Liver (tissue), 3 donors: Measurements from ENCODE around the gene PROKR1.

Source experiments
- TAF1 ChIP-seq: conservative IDR thresholded peaks from 2 replicates; pipeline ENCODE4 v1.6.1; 2016; ENCODE audit warnings: antibody characterized with exemption, mild to moderate bottlenecking
- ZBTB33 ChIP-seq: IDR thresholded peaks from 2 replicates; pipeline ENCODE4 v1.6.1; 2016; ENCODE audit warnings: antibody characterized with exemption
- TF ChIP-seq, protein P1 (sequence below): fragments of 150-350 bp; IDR thresholded peaks from 2 replicates; pipeline ENCODE4 v1.5.1; 2017; ENCODE audit warnings: improper control_type of control experiment, low read depth, low read length; ENCODE audit not compliant: missing input control
- TF ChIP-seq, protein P2 (sequence below): IDR thresholded peaks from 2 replicates; pipeline ENCODE4 v1.6.1; 2016; ENCODE audit warnings: antibody characterized with exemption, mild to moderate bottlenecking
- donor health status: healthy.
- donor health status: healthy.

DNA sequence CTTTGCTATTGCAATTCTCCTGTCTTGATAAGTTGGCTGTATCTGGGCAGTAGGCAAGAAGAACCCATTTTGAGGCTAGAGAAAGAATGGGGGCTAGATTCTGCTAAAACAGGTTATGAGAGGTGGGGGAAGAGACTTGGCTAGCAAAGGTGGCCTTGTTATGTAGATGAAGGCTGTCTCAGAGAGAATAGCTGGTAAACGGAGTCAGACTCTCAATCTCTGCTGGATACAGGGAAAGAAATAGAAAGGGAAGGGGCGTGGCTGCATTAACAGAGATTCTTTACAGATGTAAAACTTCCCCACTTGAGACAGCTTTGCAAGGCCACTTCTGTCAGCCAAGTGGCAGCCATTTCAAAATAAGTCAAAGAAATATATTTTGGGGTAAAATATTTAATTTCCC, 53.2 kb downstream of the PROKR1 start:
- TF ChIP-seq, protein P1, sequence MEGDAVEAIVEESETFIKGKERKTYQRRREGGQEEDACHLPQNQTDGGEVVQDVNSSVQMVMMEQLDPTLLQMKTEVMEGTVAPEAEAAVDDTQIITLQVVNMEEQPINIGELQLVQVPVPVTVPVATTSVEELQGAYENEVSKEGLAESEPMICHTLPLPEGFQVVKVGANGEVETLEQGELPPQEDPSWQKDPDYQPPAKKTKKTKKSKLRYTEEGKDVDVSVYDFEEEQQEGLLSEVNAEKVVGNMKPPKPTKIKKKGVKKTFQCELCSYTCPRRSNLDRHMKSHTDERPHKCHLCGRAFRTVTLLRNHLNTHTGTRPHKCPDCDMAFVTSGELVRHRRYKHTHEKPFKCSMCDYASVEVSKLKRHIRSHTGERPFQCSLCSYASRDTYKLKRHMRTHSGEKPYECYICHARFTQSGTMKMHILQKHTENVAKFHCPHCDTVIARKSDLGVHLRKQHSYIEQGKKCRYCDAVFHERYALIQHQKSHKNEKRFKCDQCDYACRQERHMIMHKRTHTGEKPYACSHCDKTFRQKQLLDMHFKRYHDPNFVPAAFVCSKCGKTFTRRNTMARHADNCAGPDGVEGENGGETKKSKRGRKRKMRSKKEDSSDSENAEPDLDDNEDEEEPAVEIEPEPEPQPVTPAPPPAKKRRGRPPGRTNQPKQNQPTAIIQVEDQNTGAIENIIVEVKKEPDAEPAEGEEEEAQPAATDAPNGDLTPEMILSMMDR = no peak
- TF ChIP-seq ZBTB33 (no peak), TAF1 (no peak)
- TF ChIP-seq, protein P2, sequence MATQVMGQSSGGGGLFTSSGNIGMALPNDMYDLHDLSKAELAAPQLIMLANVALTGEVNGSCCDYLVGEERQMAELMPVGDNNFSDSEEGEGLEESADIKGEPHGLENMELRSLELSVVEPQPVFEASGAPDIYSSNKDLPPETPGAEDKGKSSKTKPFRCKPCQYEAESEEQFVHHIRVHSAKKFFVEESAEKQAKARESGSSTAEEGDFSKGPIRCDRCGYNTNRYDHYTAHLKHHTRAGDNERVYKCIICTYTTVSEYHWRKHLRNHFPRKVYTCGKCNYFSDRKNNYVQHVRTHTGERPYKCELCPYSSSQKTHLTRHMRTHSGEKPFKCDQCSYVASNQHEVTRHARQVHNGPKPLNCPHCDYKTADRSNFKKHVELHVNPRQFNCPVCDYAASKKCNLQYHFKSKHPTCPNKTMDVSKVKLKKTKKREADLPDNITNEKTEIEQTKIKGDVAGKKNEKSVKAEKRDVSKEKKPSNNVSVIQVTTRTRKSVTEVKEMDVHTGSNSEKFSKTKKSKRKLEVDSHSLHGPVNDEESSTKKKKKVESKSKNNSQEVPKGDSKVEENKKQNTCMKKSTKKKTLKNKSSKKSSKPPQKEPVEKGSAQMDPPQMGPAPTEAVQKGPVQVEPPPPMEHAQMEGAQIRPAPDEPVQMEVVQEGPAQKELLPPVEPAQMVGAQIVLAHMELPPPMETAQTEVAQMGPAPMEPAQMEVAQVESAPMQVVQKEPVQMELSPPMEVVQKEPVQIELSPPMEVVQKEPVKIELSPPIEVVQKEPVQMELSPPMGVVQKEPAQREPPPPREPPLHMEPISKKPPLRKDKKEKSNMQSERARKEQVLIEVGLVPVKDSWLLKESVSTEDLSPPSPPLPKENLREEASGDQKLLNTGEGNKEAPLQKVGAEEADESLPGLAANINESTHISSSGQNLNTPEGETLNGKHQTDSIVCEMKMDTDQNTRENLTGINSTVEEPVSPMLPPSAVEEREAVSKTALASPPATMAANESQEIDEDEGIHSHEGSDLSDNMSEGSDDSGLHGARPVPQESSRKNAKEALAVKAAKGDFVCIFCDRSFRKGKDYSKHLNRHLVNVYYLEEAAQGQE = no peak
